Loucy (cell line): Measurements from ENCODE around the gene TBCEL.

Experiments
- CTCF ChIP-seq: fragments of 200-600 bp; sonication (generic); conservative IDR thresholded peaks from 2 replicates; pipeline ENCODE4 v1.5.1; 2014; ENCODE audit warnings: mild to moderate bottlenecking, antibody characterized with exemption, low read length
- EZH2phosphoT487 ChIP-seq: fragments of 200-600 bp; IDR thresholded peaks from 2 replicates; pipeline ENCODE4 v1.6.1; 2018; ENCODE audit warnings: antibody characterized with exemption, mild to moderate bottlenecking, moderate library complexity, borderline replicate concordance

- TF ChIP-seq CTCF (no peak), EZH2phosphoT487 (no peak)
Measured at GRCh38 chr11:120994091-120994859, 29.6 kb upstream of the TBCEL start.
